K562 (cell line): ENCODE data around the gene CFAP97D2. TPM values are rescaled to one million over a fixed set of nuclear protein-coding genes. Genes with fewer than 3 reads are reported as not detected.
A peak's percentile ranks its signal among the peaks of the same experiment; 100 is the strongest.

Source experiments
- ATAC-seq: fragments of 200-7000 bp; cut with Tn5 transposase; 3 replicates; pipeline ENCODE4 v1.9.1; 2020; ENCODE audit warnings: moderate library complexity
- BruUV-seq: library from RNA; stranded (reverse); fragments of 400-500 nt; replicated peaks from 2 replicates; lab custom pipeline; 2021; lab: Mats Ljungman, UMichigan
- CTCF ChIA-PET: fragments of 300-600 bp; formaldehyde crosslinking; extraction: SDS; loops from one replicate; lab custom pipeline; 2021; ENCODE audit warnings: low intra/inter-chr PET ratio; lab: Yijun Ruan, JAX
- POLR2A ChIA-PET: fragments of 300-600, 350-650 bp; sonication (Branson Sonifier 250); formaldehyde crosslinking; extraction: SDS; loops from one replicate; lab custom pipeline; 2021; ENCODE audit warnings: antibody characterized with exemption, inconsistent platforms; lab: Yijun Ruan, JAX
- DNase-seq, 4 experiments: peaks; one replicate each; pipeline versions ENCODE4 v3.0.0 to v3.0.0-alpha.2; 2011 to 2018; ENCODE audit warnings: low spot score in 3 of 4, mixed read lengths in 3 of 4; ENCODE audit errors: extremely low read depth in 1 of 4
- FAIRE-seq: peaks from 2 replicates; lab custom pipeline; 2011; peaks lifted over from hg19 to GRCh38; lab: Jason Lieb, UNC
- H2AFZ ChIP-seq: 2 replicates; pipeline ENCODE4 v1.6.0; 2011; ENCODE audit warnings: low read depth, low read length, control low read depth, inconsistent platforms
- H3K27ac ChIP-seq: fragments of 200-600 bp; 3 replicates; pipeline ENCODE4 v1.8.0; 2011; ENCODE audit warnings: low read depth, mild to moderate bottlenecking, control low read depth, inconsistent platforms, low read length, moderate library complexity, mixed read lengths; ENCODE audit errors: extremely low read depth
- H3K27me3 ChIP-seq, 2 experiments: fragments of 300-600 bp in 1 of 2; 2 replicates in 1 of 2; 3 replicates in 1 of 2; pipeline versions ENCODE4 v1.6.0 to v1.8.0; 2011; ENCODE audit warnings: inconsistent platforms in 2 of 2, low read length in 2 of 2, mild to moderate bottlenecking in 1 of 2, mixed read lengths in 1 of 2, moderate library complexity in 1 of 2; ENCODE audit not compliant: control insufficient read depth in 2 of 2, insufficient read depth in 2 of 2
- H3K36me3 ChIP-seq: fragments of 300-600 bp; 3 replicates; pipeline ENCODE4 v1.8.0; 2011; ENCODE audit warnings: mild to moderate bottlenecking, low read length, inconsistent platforms; ENCODE audit not compliant: control insufficient read depth, insufficient read depth
- H3K4me1 ChIP-seq, 2 experiments: fragments of 200-600 bp in 1 of 2; replicated peaks in 1 of 2; 2 replicates in 1 of 2; 3 replicates in 1 of 2; pipeline versions ENCODE4 v1.5.1 to v1.8.0; 2011; ENCODE audit warnings: inconsistent platforms in 2 of 2, low read length in 2 of 2, mild to moderate bottlenecking in 1 of 2, mixed read lengths in 1 of 2, moderate library complexity in 1 of 2; ENCODE audit not compliant: control insufficient read depth in 2 of 2, insufficient read depth in 2 of 2
- H3K4me2 ChIP-seq: 2 replicates; pipeline ENCODE4 v1.6.1; 2011; ENCODE audit warnings: low read length, control low read depth, inconsistent platforms, mixed read lengths; ENCODE audit not compliant: insufficient read depth
- H3K4me3 ChIP-seq: fragments of 200-600 bp; sonication (generic), shearing (Covaris generic); 2 replicates; pipeline ENCODE4 v1.5.1; 2016; ENCODE audit warnings: control low read depth, inconsistent platforms
- H3K79me2 ChIP-seq: fragments of 200-600 bp; 3 replicates; pipeline ENCODE4 v1.8.0; 2011; ENCODE audit warnings: low read length, inconsistent platforms; ENCODE audit not compliant: control insufficient read depth, insufficient read depth
- H3K9ac ChIP-seq, 2 experiments: 2 replicates each; pipeline versions ENCODE4 v1.6.0 to v1.6.1; 2011; ENCODE audit warnings: low read depth in 2 of 2, low read length in 2 of 2, control low read depth in 1 of 2, inconsistent platforms in 1 of 2, mild to moderate bottlenecking in 1 of 2, mixed read lengths in 1 of 2; ENCODE audit not compliant: insufficient read depth in 1 of 2
- H3K9me1 ChIP-seq: one replicate; pipeline ENCODE4 v1.6.0; 2011; ENCODE audit warnings: inconsistent platforms, mild to moderate bottlenecking, low read length, moderate library complexity; ENCODE audit not compliant: control insufficient read depth, insufficient read depth
- H3K9me3 ChIP-seq: replicated peaks from 2 replicates; pipeline ENCODE4 v1.5.1; 2011; ENCODE audit warnings: low read depth, low read length, inconsistent platforms; ENCODE audit not compliant: control insufficient read depth, insufficient read depth
- H4K20me1 ChIP-seq: replicated peaks from 2 replicates; pipeline ENCODE4 v1.6.1; 2011; ENCODE audit warnings: low read length, inconsistent platforms, mixed read lengths; ENCODE audit not compliant: control insufficient read depth, insufficient read depth
- CTCF ChIP-seq, 3 experiments: IDR thresholded peaks in 2 of 3; conservative IDR thresholded peaks in 1 of 3; 2 replicates each; pipeline ENCODE4 v1.5.1; 2011 to 2012; ENCODE audit warnings: low read length in 3 of 3, mild to moderate bottlenecking in 3 of 3, control low read depth in 2 of 3, improper control_type of control experiment in 1 of 3, inconsistent platforms in 1 of 3, low read depth in 1 of 3, mixed read lengths in 1 of 3, moderate library complexity in 1 of 3; ENCODE audit not compliant: insufficient read depth in 2 of 3
- KAT2B ChIP-seq: IDR thresholded peaks from one replicate; pipeline ENCODE4 v1.6.1; 2012; ENCODE audit warnings: low read depth, mild to moderate bottlenecking, control low read depth, inconsistent platforms, low read length, moderate library complexity
- KAT7 ChIP-seq: sonication (generic); formaldehyde crosslinking; IDR thresholded peaks from 2 replicates; pipeline ENCODE4 v1.8.0; 2022; ENCODE audit warnings: missing genetic modification reagents, mild to moderate bottlenecking, borderline replicate concordance
- MEF2D ChIP-seq: conservative IDR thresholded peaks from 2 replicates; pipeline ENCODE4 v1.6.1; 2016; ENCODE audit warnings: low read depth, missing genetic modification characterization, missing compliant biosample characterization
- NFIX ChIP-seq: fragments of 250-450 bp; sonication (Bioruptor Pico); IDR thresholded peaks from 2 replicates; pipeline ENCODE4 v1.4.0; 2020; ENCODE audit warnings: low read depth, mild to moderate bottlenecking, moderate library complexity
- POLR2A ChIP-seq: fragments of 450-650 bp; conservative IDR thresholded peaks from 2 replicates; pipeline ENCODE4 v1.6.1; 2016
- PRPF4 ChIP-seq: fragments of 200-400 bp; formaldehyde crosslinking; IDR thresholded peaks from one replicate; pipeline ENCODE4 v1.6.1; 2017; ENCODE audit warnings: low read length, low read depth, mild to moderate bottlenecking; ENCODE audit not compliant: insufficient read depth, poor library complexity, severe bottlenecking
- THRB ChIP-seq: fragments of 450-650 bp; formaldehyde crosslinking; conservative IDR thresholded peaks from 2 replicates; pipeline ENCODE4 v1.4.0; 2022; ENCODE audit warnings: mild to moderate bottlenecking, missing genetic modification characterization
- ZNF324 ChIP-seq: fragments of 250-450 bp; sonication (Bioruptor Pico); IDR thresholded peaks from 2 replicates; pipeline ENCODE4 v1.4.0; 2020; ENCODE audit warnings: mild to moderate bottlenecking
- ZNF589 ChIP-seq: fragments of 200-800 bp; sonication (Bioruptor generic); IDR thresholded peaks from 2 replicates; pipeline ENCODE4 v1.6.1; 2016; ENCODE audit warnings: low read depth, missing genetic modification characterization, missing compliant biosample characterization
- WGBS: fragments of 100-300 bp; shearing (Covaris generic); methylation state at CpG from one replicate; pipeline ENCODE4 v1.1.6; 2016; ENCODE audit warnings: low coverage, mixed read lengths; ENCODE audit not compliant: insufficient coverage; ENCODE audit errors: missing lambda C conversion rate; 5-methylcytosine and 5-hydroxymethylcytosine counted together
- in situ Hi-C: fragments of 300-500 bp; cut with MboI; formaldehyde crosslinking; loops from 4 replicates; pipeline ENCODE4 v1.15.0; 2018; ENCODE audit warnings: inconsistent platforms, mixed read lengths
- intact Hi-C: fragments of 100-400 bp; cut with micrococcal nuclease; formaldehyde crosslinking; loops from 2 replicates; pipeline ENCODE4 v1.14.2; 2022
- polyA plus RNA-seq, 8 experiments: library from polyadenylated mRNA; depleted of rRNA in 4 of 8; stranded (reverse) in 5 of 8; unstranded in 3 of 8; fragments of >200 nt; fragmentation: Nextera tagmentation in 2 of 8; fragmentation: Illumina TruSeq in 1 of 8; extraction: Ambion mirVana in 2 of 8; extraction: Trizol in 1 of 8; gene quantifications; 2 replicates each; pipeline versions ENCODE4 v1.2.1 to v1.2.3, GENCODE V29; 2011 to 2014; ENCODE audit warnings: inconsistent platforms in 1 of 8, missing spikeins in 1 of 8
- total RNA-seq, 7 experiments: library from RNA; depleted of rRNA in 6 of 7; stranded (reverse); fragments of >200 nt in 6 of 7; fragmentation: Illumina TruSeq in 2 of 7; extraction: Trizol in 2 of 7; gene quantifications; 2 replicates each; pipeline versions ENCODE4 v1.2.1 to v1.2.3, GENCODE V29; 2011 to 2021; ENCODE audit warnings: low replicate concordance in 1 of 7

The CFAP97D2 gene
- total and polyA plus RNA-seq, 9 of the 15 experiments (the other 6 are each of a cell fraction or from before 2014, with no cell fraction given): not detected

- Histone ChIP-seq H3K79me2 (peaks cover 15% of the 10 kb centered on the region), H3K36me3 (no peaks in the 10 kb centered on the region), H3K9ac (no peak overlapping the region; a peak in 1 of 4 replicates), H3K4me3 (no peak overlapping the region)
- no peak for DNase-seq
- in situ Hi-C loops: no loop called here
- TF ChIP-seq MEF2D (tag) (no peak), CTCF (IDR thresholded peaks at IDR 0.05 in 2 of 3, conservative IDR thresholded peaks at IDR 0.05 in 1 of 3; ENCODE audit: insufficient read depth in 2 of 3, low read depth in 1 of 3, low read length in 3 of 3) (0 out of 6 replicates have a peak, but pooled peaks of 1 of the 3 experiments have one; percentile 12)
- TF ChIP-seq, all 486 proteins: peak for 1
- WGBS: 40% methylated on average over 10 of the region's 15 CpGs
- H3K9me1 ChIP-seq: no peaks in the 10 kb centered on the region
- no TSS peak for BruUV-seq
- no peak overlapping the region for H2AFZ ChIP-seq
- H3K9me3 ChIP-seq: no peaks in the 10 kb centered on the region
- no peak for FAIRE-seq
- H4K20me1 ChIP-seq: no peaks in the 10 kb centered on the region
- intact Hi-C loops: no loop called here
- peaks cover 5 to 42% of the 10 kb centered on the region in 2 experiments; a peak in 3 of 5 replicates for H3K4me1 ChIP-seq
- no peak overlapping the region for H3K4me2 ChIP-seq
- ChIA-PET CTCF (no interaction called here), POLR2A (no interaction called here)
- H3K27ac ChIP-seq: no peak overlapping the region
- no peak for ATAC-seq
- H3K27me3 ChIP-seq: no peaks in the 10 kb centered on the region
Observed at GRCh38 chr13:114135731-114136171, 43.3 kb upstream of the CFAP97D2 start.

- WGBS: 69% methylated on average over 7 of the region's 7 CpGs
- intact Hi-C loops: no loop called here
- FAIRE-seq (no peak), DNase-seq (no peak), ATAC-seq (no peak)
- CTCF ChIA-PET: no interaction called here
- H3K4me1 ChIP-seq: peaks cover 7 to 41% of the 10 kb centered on the region in 2 experiments; a peak in 3 of 5 replicates
- H3K9me3 ChIP-seq: no peaks in the 10 kb centered on the region
- no peaks in the 10 kb centered on the region for H3K27me3 ChIP-seq
- BruUV-seq: no TSS peak
- peaks cover 6% of the 10 kb centered on the region for H3K79me2 ChIP-seq
- H3K4me2 ChIP-seq: no peak overlapping the region
- H3K9ac ChIP-seq: no peak overlapping the region
- H2AFZ ChIP-seq: no peak overlapping the region
- POLR2A ChIA-PET: interaction anchor here (0.6 kb wide), 1 partner anchor 8 kb away, joined by 4 read pairs; no protein-coding TSS in a partner anchor
- H3K9me1 ChIP-seq: no peaks in the 10 kb centered on the region
- H4K20me1 ChIP-seq: no peaks in the 10 kb centered on the region
- H3K4me3 ChIP-seq: no peak overlapping the region
- in situ Hi-C loops: no loop called here
- H3K36me3 ChIP-seq: no peaks in the 10 kb centered on the region
- no peak overlapping the region for H3K27ac ChIP-seq
- TF ChIP-seq PRPF4: no peak
- TF ChIP-seq KAT7 (CRISPR knock-in tag): no peak
- no peak for TF ChIP-seq ZNF324 (CRISPR knock-in tag)
- no peak for TF ChIP-seq POLR2A
- no peak for TF ChIP-seq THRB (CRISPR knock-in tag)
- TF ChIP-seq ZNF589 (CRISPR knock-in tag): no peak
- TF ChIP-seq KAT2B: no peak
- no peak for TF ChIP-seq NFIX (CRISPR knock-in tag)
Observed at GRCh38 chr13:114136576-114136975, 42.5 kb upstream of the CFAP97D2 start.
